ENCODE data around the gene NAPSA.
"Not testable (repeated sequence)": the region's sequence is repeated elsewhere in the genome, so short reads cannot be mapped to it uniquely, and the experiment has no call there.

Gene NAPSA

GRCh38 chr19:50358483-50359327 lies 6.7 kb downstream of the NAPSA start:
- DNase-seq = peak; percentile 91

GRCh38 chr19:50357178-50358100 lies 8.0 kb downstream of the NAPSA start:
- DNase-seq = peak; percentile 92

GRCh38 chr19:50356691-50357177 lies 8.7 kb downstream of the NAPSA start:
- no peak for DNase-seq

- not testable (repeated sequence) for DNase-seq
Observed at GRCh38 chr19:50353487-50353880, 12.0 kb downstream of the NAPSA start.

GRCh38 chr19:50352242-50352641 lies 13.2 kb downstream of the NAPSA start:
- DNase-seq = no peak

GRCh38 chr19:50349277-50350057 lies 16.0 kb downstream of the NAPSA start:
- no peak for DNase-seq

- not testable (repeated sequence) for DNase-seq
Observed at GRCh38 chr19:50347089-50347581, 18.3 kb downstream of the NAPSA start.

GRCh38 chr19:50344661-50345318 lies 20.6 kb downstream of the NAPSA start:
- no peak for DNase-seq

- DNase-seq = no peak
Observed at GRCh38 chr19:50341091-50341564, 24.3 kb downstream of the NAPSA start.

- no peak for DNase-seq
Observed at GRCh38 chr19:50340331-50340730, 25.1 kb downstream of the NAPSA start.

- not testable (repeated sequence) for DNase-seq
Observed at GRCh38 chr19:50337031-50337430, 28.4 kb downstream of the NAPSA start.

- no peak for DNase-seq
Observed at GRCh38 chr19:50334741-50335421, 30.6 kb downstream of the NAPSA start.

GRCh38 chr19:50333737-50334617 lies 31.5 kb downstream of the NAPSA start:
- DNase-seq = peak; percentile 96

GRCh38 chr19:50333235-50333736 lies 32.2 kb downstream of the NAPSA start:
- DNase-seq = peak; percentile 96

GRCh38 chr19:50332244-50333038 lies 33.0 kb downstream of the NAPSA start:
- no peak for DNase-seq

- DNase-seq = no peak
Observed at GRCh38 chr19:50331994-50332243, 33.5 kb downstream of the NAPSA start.

- no peak for DNase-seq
Observed at GRCh38 chr19:50331221-50331993, 34.0 kb downstream of the NAPSA start.

- DNase-seq = peak; percentile 93
Observed at GRCh38 chr19:50330365-50331078, 34.9 kb downstream of the NAPSA start.

Measured in activated CD8-positive, alpha-beta memory T cell treated with anti-CD3 and anti-CD28 coated beads, Interleukin-2, amount 50 U/mL, for 48 hours (primary cell).